ENCODE data around the gene DUSP21.
"Not testable (repeated sequence)": the region's sequence is repeated elsewhere in the genome, so short reads cannot be mapped to it uniquely, and the experiment has no call there.

The DUSP21 gene

DNA sequence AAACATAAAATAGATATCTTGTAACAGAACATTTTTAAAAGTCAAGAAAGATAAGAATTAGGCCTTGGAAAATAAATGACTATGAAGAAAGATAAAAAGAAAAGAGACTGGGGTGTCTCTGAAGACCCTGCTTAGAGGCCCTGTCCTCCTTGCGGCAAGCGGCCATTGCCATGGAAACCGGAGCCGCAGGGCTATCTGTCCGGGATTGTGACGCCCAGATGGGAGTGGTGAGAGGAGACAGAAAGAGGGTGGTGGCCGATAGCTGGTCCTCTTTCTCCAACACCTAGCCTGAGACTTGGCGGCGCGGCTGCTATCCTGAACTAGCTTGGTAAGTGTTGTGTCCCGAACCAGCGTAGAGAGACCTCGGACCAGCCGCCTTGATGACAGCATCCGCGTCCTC lies at the start of gene DUSP21:
Gene DUSP21, plus strand, starts transcription at position 269 of the 400 bp plus-strand sequence. Its CDS starts 112 bp downstream, at position 381.
- TF ChIP-seq, protein P1, sequence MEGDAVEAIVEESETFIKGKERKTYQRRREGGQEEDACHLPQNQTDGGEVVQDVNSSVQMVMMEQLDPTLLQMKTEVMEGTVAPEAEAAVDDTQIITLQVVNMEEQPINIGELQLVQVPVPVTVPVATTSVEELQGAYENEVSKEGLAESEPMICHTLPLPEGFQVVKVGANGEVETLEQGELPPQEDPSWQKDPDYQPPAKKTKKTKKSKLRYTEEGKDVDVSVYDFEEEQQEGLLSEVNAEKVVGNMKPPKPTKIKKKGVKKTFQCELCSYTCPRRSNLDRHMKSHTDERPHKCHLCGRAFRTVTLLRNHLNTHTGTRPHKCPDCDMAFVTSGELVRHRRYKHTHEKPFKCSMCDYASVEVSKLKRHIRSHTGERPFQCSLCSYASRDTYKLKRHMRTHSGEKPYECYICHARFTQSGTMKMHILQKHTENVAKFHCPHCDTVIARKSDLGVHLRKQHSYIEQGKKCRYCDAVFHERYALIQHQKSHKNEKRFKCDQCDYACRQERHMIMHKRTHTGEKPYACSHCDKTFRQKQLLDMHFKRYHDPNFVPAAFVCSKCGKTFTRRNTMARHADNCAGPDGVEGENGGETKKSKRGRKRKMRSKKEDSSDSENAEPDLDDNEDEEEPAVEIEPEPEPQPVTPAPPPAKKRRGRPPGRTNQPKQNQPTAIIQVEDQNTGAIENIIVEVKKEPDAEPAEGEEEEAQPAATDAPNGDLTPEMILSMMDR (IDR thresholded peaks at IDR 0.05; ENCODE audit: borderline replicate concordance, control extremely low read depth, extremely low read depth, insufficient read depth, missing control alignments) = no peak
- in situ Hi-C loops (cut with MboI; ENCODE audit: low sequenced_read_pairs, unreplicated experiment) = no loop called here
- DNase-seq (ENCODE audit: low spot score) = no peak

DNA sequence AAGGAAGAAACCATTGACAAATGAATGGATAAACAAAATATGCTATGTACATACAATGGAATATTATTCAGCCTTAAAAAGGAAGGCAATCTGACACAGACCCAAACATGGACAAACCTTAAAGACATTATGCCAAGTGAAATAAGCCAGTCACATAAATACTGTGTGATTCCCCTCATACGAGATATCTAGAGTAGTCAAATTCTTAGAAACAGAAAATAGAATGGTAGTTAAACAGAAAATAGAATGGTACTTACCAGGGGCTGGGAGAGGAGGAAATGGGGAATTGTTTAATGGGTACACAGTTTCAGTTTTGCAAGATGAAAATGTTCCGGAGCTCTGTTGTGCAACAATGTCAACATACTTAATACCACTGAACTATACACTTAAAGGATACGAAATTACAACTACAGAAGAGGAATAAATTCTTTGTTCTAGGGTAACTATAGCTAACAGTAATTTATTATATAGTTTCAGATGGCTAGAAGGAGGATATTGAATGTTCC lies 47.8 kb upstream of the DUSP21 start:
- DNase-seq (ENCODE audit: low spot score) = no peak
- in situ Hi-C loops (cut with MboI; ENCODE audit: low sequenced_read_pairs, unreplicated experiment) = no loop called here
- TF ChIP-seq, protein P1 (IDR thresholded peaks at IDR 0.05; ENCODE audit: borderline replicate concordance, control extremely low read depth, extremely low read depth, insufficient read depth, missing control alignments) = no peak

DNA sequence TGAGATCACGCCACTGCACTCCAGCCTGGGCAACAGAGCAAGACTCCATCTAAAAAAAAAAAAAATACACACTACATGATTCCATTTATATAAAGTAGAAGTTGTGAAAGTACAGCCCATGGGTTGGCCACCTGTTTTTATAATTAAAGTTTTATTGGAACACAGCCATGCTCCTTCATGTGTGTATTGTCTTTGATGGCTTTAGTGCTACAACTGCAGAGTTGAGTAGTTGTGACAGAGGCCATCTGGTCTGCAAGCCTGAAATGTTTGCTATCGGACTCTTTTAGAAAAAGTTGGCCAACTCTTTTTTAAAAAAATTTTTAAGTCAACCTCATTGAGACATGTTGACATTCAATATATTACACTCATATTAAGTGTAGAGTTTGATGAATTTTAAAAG lies 41.2 kb upstream of the DUSP21 start:
- DNase-seq (ENCODE audit: low spot score) = no peak
- in situ Hi-C loops (cut with MboI; ENCODE audit: low sequenced_read_pairs, unreplicated experiment) = no loop called here
- TF ChIP-seq, protein P1 (IDR thresholded peaks at IDR 0.05; ENCODE audit: borderline replicate concordance, control extremely low read depth, extremely low read depth, insufficient read depth, missing control alignments) = no peak

DNA sequence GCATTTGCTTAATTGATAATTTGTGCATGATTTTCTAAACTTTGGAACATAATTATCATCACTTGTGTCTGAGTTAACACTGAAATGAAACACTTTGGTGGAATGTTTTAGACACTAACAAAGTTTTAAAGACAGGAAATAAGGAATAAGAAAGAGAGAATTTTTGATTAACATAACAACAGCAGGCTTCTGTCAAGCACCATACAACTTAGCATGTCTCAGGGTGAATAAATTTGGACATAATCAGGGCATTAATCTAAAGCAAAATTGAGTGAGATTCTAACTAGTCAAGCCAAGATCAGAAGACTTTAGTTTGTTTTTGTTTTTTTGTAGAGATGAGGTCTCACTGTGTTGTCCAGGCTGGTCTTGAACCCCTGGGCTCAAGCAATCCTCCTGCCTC lies 28.1 kb upstream of the DUSP21 start:
- in situ Hi-C loops (cut with MboI; ENCODE audit: low sequenced_read_pairs, unreplicated experiment) = no loop called here
- DNase-seq (ENCODE audit: low spot score) = no peak
- TF ChIP-seq, protein P1 (IDR thresholded peaks at IDR 0.05; ENCODE audit: borderline replicate concordance, control extremely low read depth, extremely low read depth, insufficient read depth, missing control alignments) = no peak

DNA sequence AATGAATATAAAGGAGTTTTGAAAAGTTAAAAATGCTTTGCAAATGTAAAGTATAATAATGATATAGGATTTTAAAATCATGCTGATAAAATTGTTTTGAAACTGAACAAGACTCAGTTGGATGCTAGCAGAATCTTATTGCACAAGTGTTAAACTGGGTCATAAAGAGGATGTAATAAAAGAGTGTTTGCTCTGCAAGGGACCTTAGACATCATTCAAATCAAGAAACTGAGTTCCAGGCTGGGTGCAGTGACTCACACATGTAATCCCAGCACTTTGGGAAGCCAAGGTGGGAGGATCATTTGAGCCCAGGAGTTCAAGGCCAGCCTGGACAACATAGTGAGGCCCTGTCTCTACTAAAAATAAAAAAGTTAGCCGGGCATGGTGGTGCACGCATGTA lies 27.5 kb upstream of the DUSP21 start:
- TF ChIP-seq, protein P1 (IDR thresholded peaks at IDR 0.05; ENCODE audit: borderline replicate concordance, control extremely low read depth, extremely low read depth, insufficient read depth, missing control alignments) = no peak
- no peak for DNase-seq (ENCODE audit: low spot score)
- in situ Hi-C loops (cut with MboI; ENCODE audit: low sequenced_read_pairs, unreplicated experiment) = no loop called here

DNA sequence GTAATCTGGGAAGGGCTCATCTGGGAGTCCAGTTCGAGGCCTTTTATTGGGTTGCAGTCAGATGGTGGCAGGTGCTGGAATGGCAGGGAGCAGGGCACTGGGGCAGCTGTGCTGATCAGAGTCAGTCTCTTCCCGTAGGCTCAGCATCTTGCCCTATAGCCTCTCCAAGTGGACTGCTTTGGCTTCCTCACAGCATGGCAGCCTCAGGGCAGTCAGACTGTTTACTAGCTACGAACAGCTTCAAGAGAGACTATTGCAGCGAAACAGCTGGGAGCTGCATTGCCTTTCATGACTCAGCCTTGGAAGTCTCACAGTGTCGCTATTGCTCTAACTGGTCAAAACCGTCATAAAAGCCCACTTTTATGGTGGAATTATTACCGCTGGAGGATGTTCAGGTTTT lies 26.8 kb upstream of the DUSP21 start:
- in situ Hi-C loops (cut with MboI; ENCODE audit: low sequenced_read_pairs, unreplicated experiment) = no loop called here
- TF ChIP-seq, protein P1 (IDR thresholded peaks at IDR 0.05; ENCODE audit: borderline replicate concordance, control extremely low read depth, extremely low read depth, insufficient read depth, missing control alignments) = no peak
- DNase-seq (ENCODE audit: low spot score) = no peak

DNA sequence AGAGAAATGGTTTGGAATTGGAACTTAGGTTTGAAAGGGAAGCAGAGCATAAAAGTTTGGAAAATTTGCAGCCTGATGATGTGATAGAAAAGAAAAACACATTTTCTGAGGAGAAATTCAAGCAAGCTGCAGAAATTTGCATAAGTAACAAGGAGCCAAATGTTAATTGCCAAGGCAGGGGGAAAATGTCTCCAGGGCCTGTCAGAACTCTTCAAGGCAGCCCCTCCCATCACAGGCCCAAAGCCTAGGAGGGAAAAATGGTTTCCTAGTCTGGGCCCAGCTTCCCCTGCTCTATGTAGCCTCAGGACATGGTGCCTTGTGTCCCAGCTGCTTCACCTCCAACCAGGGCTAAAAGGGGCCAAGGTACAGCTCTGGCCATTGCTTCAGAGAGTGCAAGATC lies 21.2 kb upstream of the DUSP21 start:
- DNase-seq (ENCODE audit: low spot score) = no peak
- in situ Hi-C loops (cut with MboI; ENCODE audit: low sequenced_read_pairs, unreplicated experiment) = no loop called here
- TF ChIP-seq, protein P1 (IDR thresholded peaks at IDR 0.05; ENCODE audit: borderline replicate concordance, control extremely low read depth, extremely low read depth, insufficient read depth, missing control alignments) = no peak

DNA sequence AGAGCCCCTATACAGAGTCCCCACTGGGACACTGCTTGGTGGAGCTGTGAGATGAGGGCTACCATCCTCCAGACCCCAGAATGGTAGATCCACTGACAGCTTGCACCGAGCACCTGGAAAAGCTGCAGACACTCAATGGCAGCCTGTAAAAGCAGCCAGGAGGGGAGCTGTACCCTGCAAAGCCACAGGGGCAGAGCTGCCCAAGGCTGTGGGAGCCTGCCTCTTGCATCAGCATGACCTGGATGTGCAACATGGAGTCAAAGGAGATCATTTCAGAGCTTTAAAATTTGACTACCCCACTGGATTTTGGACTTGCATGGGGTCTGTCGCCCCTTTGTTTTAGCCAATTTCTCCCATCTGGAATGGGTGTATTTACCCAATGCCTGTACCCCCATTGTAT lies 20.6 kb upstream of the DUSP21 start:
- in situ Hi-C loops (cut with MboI; ENCODE audit: low sequenced_read_pairs, unreplicated experiment); DNase-seq (ENCODE audit: low spot score): not testable (repeated sequence)
